ENCODE measurements around the gene ZNF787.

The ZNF787 gene

DNA sequence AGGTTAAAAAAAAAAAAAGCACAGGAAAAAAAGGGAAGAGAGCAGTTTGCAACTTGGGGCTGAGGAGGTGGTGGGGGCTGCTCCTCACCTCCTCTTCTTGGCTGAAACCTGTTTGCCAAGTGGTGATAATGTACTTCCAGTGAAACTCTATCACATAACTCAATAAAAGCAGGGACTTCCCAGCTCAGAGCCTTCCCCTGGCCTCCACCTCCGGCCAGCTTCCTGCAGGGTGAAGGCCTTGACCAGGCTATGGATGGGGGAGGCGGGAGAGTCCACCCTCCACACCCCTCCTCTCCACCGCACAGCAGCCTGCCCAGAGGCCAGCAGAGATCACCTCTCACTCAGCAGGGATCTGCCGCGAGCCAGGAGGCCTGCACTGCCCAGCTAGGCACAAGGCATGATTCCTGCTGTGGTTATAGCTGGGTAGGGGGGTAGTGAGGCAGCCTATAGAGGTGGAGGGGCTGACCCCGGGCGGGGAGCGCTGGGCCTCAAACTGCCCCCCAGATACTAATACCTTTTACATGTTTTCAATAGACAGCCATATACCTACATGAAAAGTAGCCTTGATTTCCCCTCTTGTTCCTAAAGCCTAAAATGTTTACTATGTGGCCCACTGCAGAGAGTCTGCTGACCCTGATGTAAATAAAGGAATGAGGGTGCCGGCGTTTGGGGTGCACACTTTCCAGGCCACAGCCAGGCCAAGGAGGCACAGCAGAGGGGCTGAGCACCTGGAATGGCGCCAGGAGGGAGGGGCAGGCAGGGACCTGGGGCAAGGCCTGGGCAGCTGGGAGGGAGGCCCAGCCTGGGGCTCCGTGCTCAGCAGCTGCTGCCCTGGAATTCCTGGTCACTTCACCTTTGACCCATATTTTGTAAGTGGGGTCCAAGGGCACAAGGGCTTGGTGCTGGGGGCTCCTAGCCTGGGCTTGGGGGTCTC is 10.3 kb downstream of the ZNF787 start:
- no peak for TF ChIP-seq CTCF (IDR thresholded peaks at IDR 0.05; ENCODE audit: borderline replicate concordance, extremely low read depth, low read length, poor library complexity, severe bottlenecking)
- TF ChIP-seq EZH2 (IDR thresholded peaks at IDR 0.05; ENCODE audit: borderline replicate concordance, low read depth, low read length, severe bottlenecking): no peak

DNA sequence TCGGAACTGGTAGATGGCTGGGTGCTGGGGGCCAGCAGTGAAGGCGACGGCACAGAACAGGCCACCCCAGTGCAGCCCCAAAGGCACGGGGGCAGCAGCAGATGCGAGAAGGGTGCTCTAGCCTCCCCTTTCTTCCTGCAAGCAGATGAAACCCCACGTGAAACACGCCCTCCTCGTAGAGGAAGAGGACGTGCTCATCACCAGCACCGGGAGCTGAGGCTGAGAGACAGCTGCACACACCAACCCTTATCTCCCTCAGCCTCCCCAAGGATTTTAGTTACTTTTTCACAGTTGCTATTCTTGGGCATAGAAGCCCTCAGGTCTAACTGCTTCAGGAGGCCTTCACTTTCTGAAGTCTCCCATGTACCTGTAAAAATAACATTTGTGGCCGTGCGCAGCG is 11.9 kb downstream of the ZNF787 start:
- Histone ChIP-seq H3K27me3 (ENCODE audit: insufficient read depth, low read length, poor library complexity) (no peaks in the 10 kb centered on the region), H3K79me2 (ENCODE audit: insufficient read depth, low read length) (peaks cover 90% of the 10 kb centered on the region), H3K4me2 (ENCODE audit: insufficient read depth, low read length) (no peak overlapping the region), H3K4me1 (ENCODE audit: insufficient read depth, low read length) (no peaks in the 10 kb centered on the region), H3K4me3 (ENCODE audit: low read depth in 1 of 2, low read length in 2 of 2) (no peak overlapping the region), H3K27ac (ENCODE audit: low read length) (no peak overlapping the region), H3K9me3 (ENCODE audit: insufficient read depth, low read length, severe bottlenecking) (no peaks in the 10 kb centered on the region), H3K36me3 (ENCODE audit: insufficient read depth, low read length) (peaks cover 14% of the 10 kb centered on the region), H2AFZ (ENCODE audit: low read depth, low read length) (no peak overlapping the region), H4K20me1 (ENCODE audit: insufficient read depth, low read length) (peaks cover 80% of the 10 kb centered on the region), H3K9ac (ENCODE audit: low read depth, low read length) (no peak overlapping the region)
- DNase-seq (no peak), ATAC-seq (ENCODE audit: insufficient read depth, low read depth) (no peak)
- TF ChIP-seq EZH2 (IDR thresholded peaks at IDR 0.05; ENCODE audit: borderline replicate concordance, low read depth, low read length, severe bottlenecking): no peak
- no peak for TF ChIP-seq CTCF (IDR thresholded peaks at IDR 0.05; ENCODE audit: borderline replicate concordance, extremely low read depth, low read length, poor library complexity, severe bottlenecking)

More for the DNA sequence above, 10.3 kb downstream of the ZNF787 start:
- H3K79me2 ChIP-seq (ENCODE audit: insufficient read depth, low read length): peaks cover 91% of the 10 kb centered on the region
- no peak overlapping the region for H3K27ac ChIP-seq (ENCODE audit: low read length)
- no peaks in the 10 kb centered on the region for H3K9me3 ChIP-seq (ENCODE audit: insufficient read depth, low read length, severe bottlenecking)
- no peak overlapping the region for H3K9ac ChIP-seq (ENCODE audit: low read depth, low read length)
- no peak overlapping the region for H3K4me2 ChIP-seq (ENCODE audit: insufficient read depth, low read length)
- peaks cover 14% of the 10 kb centered on the region for H3K36me3 ChIP-seq (ENCODE audit: insufficient read depth, low read length)
- H3K4me1 ChIP-seq (ENCODE audit: insufficient read depth, low read length): no peaks in the 10 kb centered on the region
- H3K4me3 ChIP-seq (ENCODE audit: low read depth in 1 of 2, low read length in 2 of 2): no peak overlapping the region
- ATAC-seq (ENCODE audit: insufficient read depth, low read depth) (no peak), DNase-seq (no peak)
- H2AFZ ChIP-seq (ENCODE audit: low read depth, low read length): no peak overlapping the region
- peaks cover 81% of the 10 kb centered on the region for H4K20me1 ChIP-seq (ENCODE audit: insufficient read depth, low read length)
- H3K27me3 ChIP-seq (ENCODE audit: insufficient read depth, low read length, poor library complexity): no peaks in the 10 kb centered on the region

DNA sequence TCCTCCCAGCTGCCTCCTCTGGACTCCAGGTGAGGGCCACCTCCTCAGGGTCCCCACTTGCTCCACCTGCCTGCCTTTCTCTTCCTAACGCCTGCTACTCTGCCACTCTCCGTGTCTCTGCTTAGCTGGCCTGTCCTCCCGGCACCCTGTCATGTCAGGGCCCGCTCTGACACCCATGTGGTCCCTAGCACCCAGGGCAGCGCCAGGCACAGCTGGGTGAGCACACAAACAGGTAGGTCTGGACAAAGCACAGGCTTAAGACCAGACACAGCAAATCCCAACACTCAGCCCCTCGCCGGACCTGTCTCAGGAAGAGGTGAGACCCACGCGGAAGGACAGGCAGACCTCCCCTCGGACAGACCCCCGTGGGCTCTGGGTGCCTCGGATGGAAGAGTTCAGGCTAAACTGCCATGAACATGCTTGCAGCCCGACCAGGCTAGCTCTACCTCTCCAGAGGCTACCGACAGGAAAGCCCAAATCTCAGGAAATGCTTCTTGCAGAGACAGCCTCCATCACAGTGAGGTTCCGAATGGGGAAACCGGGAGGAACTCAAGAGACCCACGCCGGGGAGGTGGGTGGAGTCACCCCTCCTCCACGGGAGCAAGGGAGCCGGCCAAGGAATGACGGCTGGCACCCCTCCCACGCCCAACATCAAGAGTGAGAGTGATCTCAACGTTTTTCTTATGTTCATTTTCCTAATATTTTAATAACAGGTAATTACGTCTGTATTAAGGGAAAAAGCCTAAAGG is 12.5 kb downstream of the ZNF787 start:
- Histone ChIP-seq H3K9me3 (ENCODE audit: insufficient read depth, low read length, severe bottlenecking) (no peaks in the 10 kb centered on the region), H3K79me2 (ENCODE audit: insufficient read depth, low read length) (peaks cover 86% of the 10 kb centered on the region), H3K4me2 (ENCODE audit: insufficient read depth, low read length) (no peak overlapping the region), H3K27me3 (ENCODE audit: insufficient read depth, low read length, poor library complexity) (no peaks in the 10 kb centered on the region), H4K20me1 (ENCODE audit: insufficient read depth, low read length) (peaks cover 75% of the 10 kb centered on the region), H2AFZ (ENCODE audit: low read depth, low read length) (no peak overlapping the region), H3K36me3 (ENCODE audit: insufficient read depth, low read length) (peaks cover 14% of the 10 kb centered on the region), H3K4me3 (ENCODE audit: low read depth in 1 of 2, low read length in 2 of 2) (no peak overlapping the region), H3K4me1 (ENCODE audit: insufficient read depth, low read length) (no peaks in the 10 kb centered on the region), H3K27ac (ENCODE audit: low read length) (no peak overlapping the region), H3K9ac (ENCODE audit: low read depth, low read length) (no peak overlapping the region)
- no peak for ATAC-seq (ENCODE audit: insufficient read depth, low read depth)
- no peak for TF ChIP-seq EZH2 (IDR thresholded peaks at IDR 0.05; ENCODE audit: borderline replicate concordance, low read depth, low read length, severe bottlenecking)
- TF ChIP-seq CTCF (IDR thresholded peaks at IDR 0.05; ENCODE audit: borderline replicate concordance, extremely low read depth, low read length, poor library complexity, severe bottlenecking): no peak
- no peak for DNase-seq
